NCI-H1092 treated with DMSO at 0.1 percent for 48 hours (cell line): Measurements from ENCODE around the gene ZNF445.
A peak's percentile ranks its signal among the peaks of the same experiment; 100 is the strongest.
"Not testable (repeated sequence)": the region's sequence is repeated elsewhere in the genome, so short reads cannot be mapped to it uniquely, and the experiment has no call there.

Experiments used
- DNase-seq: peaks from one replicate; lab custom pipeline; 2025; lab: John Stamatoyannopoulos, UW

The ZNF445 gene

DNA sequence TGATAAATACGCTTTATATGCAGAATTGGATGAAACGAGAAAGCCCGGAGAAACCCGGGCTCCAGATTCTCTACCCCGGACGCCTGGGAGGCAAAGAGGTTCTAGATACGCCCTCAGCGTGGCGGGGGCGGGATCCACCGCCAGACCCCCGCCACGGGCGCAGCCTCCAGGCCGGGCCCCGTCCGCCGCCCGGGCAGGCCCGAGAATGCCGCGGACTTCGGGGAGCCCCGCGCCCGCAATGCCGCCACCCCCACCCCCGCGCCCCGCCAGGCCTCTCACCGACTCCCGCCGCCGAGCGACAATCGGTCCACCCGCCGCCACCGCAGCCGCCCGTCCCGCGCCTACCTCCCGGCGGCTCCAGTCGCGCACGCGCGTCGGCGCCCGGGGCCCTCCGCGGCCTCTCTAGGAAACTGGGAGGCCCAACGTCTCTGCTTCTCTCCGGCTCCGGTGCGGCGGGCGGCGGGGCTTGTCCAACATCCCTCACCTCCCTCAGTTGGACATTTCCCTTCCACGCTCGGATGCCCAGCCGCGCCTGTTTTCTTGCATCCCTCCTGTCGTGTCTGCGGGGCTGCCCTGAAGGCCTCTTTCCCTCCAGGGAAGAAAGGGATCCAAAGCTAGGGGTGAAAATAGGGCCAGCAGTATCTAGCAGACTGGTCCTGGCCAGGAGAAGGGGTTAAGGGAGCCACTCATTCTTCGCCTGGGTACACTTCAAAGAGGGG is at the start of gene ZNF445:
Gene ZNF445 (minus strand): TSS at position 359 of the 719 bp plus-strand sequence. CDS start 22,121 bp downstream, outside the sequence.
- DNase-seq, result peak; percentile 62

DNA sequence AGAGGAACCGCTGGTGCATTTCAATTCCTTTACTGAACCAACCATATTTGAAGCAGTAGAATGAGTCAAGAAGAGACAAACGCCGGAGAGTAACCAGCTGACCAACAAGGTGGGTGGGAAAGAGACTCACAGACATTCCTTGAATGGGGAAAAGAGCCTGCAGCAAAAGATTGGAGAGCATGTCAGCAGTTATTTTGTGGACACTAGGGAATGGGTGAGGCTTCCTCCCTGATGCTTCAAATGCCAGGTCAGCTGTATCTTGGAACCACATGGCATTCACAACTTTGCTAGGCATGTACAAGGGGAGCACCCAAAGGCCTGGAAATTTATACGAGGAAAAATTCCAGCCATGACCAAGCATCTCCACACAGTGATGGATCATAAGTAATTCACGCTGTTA is 47.6 kb upstream of the ZNF445 start:
- no peak for DNase-seq

DNA sequence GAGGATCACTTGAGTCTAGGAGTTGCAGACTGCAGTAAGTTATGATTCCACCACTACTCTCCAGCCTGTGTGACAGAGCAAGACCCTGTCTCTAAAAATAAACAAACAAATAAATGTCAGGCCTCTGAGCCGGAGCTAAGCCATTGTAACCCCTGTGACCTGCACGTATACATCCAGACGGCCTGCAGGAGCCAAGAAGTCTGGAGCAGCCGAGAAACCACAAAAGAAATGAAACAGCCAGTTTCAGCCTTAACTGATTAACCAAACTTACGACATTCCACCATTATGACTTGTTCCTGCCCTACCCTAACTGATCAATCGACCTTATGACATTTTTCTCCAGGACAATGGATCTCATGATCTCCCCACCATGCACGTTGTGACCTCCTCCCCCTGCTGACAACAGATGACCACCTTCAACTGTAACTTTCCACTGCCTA is 45.0 kb upstream of the ZNF445 start:
- DNase-seq, result no peak

DNA sequence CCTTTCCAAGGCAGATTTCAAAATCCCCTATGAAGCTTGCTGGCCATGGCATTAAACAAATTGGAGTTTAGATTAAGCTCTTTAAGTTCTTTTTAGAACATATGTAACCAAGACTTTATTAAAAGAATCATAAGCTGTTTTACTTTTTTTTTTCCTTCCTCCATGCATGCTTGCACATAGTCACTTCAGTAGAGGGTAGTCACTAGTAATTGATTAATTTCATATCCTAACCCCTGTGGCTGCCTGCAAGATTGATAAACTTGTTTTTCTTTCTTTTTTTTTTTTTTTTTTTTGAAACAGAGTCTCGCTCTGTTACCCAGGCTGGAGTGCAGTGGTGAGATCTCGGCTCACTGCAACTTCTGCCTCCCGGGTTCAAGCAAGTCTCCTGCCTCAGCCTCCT is 44.3 kb upstream of the ZNF445 start:
- no peak for DNase-seq

DNA sequence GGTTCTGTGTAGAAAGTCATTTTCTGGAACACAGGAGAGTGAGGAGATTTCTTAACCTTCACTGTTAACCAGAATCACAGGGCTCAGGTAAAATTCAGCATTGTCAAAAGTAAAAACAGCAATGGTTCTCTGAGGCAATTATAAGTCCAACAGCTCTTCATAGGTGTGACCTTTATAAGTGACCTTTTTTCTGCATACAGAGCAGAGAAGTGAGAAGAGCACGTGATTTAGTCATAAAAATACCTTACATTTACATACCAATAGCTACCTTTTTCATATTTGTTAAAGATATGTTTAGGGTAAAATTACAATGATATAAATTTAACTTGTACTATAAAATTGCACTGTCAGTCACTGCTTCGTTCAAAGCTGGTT is 41.3 kb upstream of the ZNF445 start:
- DNase-seq, result no peak

DNA sequence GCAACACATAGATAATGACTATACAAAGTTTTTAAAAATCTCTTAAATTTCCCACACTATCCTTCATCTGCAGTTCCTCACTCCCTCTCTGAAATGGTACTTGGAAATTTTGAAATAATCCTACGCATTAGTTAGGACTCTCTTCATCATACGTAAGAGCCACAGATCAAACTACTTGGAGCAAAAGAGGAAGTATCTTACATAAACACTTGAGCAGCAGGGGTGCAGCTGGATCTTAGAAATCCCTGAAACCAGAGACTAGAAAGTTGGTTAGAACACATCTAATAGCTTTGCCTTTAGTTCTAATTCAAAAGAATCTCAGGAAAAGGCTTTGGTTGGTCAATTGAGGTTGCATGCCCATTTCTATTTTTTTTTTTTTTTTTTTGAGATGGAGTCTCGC is 38.8 kb upstream of the ZNF445 start:
- no peak for DNase-seq

DNA sequence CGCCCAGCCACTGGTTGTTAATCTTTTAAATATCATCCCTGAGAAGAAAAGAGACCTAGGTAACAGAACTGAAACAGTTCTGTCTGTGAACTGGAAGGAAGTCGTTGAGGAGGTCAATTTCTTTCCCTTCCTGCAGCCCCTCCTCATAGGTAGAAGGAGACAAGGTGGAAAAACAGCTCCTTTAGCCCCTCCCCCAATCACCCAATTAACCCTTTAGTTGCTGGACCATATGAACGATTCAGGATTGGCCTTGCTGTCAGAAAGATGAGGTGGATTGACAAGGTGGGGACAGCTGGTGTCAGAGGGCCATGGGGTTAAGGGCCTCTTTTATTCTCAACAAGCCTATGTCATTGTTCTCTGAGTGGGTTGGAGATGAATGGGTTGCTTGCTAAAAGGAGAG is 36.0 kb upstream of the ZNF445 start:
- DNase-seq, result no peak

DNA sequence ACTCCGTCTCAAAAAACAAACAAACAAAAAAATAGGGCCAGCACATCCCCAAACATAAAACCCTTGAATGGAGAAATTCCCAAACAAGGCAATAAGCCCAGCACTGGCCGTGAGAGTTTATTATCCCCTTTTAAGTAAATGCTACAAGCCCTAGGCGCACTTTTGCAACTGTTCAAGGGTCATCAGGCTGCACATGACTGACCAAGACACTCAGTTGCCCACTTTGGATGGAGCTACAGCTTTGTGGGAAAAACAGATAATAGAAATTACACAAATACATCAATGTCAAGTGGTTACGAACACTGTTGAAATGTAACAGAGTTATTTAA is 33.7 kb upstream of the ZNF445 start:
- no peak for DNase-seq

DNA sequence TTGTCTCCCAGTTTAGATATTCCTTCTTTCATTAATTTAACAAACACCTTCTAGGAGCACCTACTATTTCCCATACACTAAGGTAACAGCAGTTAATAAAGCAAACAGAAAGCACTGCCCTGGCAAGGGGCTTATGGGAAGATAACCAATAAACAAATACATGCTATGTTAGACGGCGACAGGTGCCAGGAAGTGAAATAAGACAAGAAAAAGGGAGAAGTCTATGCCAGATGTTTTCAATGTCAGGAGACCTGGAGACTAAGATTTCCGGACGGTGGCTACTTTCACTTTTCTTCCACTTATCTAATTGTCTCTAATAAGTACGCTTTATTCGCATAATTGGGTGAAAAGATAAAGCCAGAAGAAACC is 32.5 kb upstream of the ZNF445 start:
- DNase-seq, result no peak

DNA sequence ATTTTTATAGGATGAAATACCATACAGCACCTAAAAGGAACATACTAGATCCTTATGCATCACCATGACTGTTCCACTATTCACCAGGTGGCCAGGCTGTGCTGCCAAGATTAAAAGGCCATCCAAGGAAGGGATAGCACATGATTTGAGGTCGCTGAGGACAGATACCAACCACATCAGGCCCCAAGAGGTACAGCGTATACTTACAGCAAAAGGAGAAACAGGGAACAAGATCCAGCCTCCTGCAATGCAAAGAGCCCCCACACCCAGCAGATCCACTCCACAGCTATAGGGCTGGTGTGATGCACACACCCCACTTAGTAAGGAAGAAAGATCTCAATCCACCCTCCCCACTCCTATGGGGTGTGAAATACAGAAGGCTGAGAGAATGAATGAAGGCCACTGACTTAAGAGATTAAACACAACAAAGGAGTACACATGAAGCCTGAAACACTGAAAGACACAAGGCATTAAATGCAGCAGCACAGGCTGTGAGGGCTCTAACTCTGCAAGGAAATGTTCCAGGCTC is 32.0 kb upstream of the ZNF445 start:
- DNase-seq, result no peak

DNA sequence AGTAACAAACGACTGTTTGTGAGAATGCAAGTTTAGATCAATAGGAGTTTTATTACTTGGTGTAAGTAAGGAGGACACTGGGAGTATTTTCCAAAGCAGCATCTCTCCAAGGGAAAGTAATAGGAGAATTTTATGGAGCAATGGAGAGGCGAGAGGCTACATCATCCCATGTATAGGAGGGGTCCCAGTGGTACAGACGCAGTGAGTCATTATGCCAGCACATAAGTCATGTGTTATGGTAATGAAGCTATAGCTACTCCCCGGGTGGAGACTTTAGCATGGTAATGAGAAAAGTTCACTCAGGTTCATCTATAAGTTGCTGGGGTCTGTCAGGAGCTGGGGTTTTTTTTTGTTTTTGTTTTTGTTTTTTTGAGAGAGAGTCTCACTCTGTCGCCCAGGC is 29.5 kb upstream of the ZNF445 start:
- no peak for DNase-seq

DNA sequence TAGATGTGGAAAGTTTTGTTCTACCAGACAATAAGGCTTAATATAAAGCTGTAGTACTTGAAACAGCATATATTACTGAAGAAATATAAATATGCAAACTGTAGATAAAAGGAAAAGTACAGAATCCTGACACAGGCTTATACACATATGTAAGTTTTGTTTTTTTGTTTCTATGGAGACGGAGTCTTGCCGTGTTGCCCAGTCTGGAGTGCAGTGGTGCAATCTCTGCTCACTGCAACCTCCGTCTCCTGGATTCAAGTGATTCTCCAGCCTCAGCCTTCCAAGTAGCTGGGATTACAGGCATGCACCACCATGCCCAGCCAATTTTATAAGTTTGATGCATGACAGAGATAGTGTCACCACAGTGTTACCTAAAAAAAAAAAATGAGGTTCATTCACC is 29.1 kb upstream of the ZNF445 start:
- DNase-seq, result no peak

DNA sequence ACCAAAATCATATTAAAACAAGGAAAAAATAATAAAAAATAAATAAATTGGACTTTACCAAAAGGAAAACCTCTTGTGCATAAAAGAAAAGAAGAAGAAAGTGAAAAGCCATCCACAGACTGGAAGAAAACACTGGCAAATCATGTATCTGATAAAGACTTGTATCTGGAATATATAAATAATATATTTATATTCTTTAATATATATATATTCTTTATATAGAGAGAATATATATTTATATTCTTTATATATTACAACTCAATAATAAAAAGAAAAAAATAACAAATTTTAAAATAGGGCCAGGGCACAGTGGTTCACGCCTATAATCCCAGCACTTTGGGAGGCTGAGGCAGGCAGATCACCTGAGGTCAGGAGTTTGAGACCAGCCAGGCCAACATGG is 27.1 kb upstream of the ZNF445 start:
- no peak for DNase-seq

DNA sequence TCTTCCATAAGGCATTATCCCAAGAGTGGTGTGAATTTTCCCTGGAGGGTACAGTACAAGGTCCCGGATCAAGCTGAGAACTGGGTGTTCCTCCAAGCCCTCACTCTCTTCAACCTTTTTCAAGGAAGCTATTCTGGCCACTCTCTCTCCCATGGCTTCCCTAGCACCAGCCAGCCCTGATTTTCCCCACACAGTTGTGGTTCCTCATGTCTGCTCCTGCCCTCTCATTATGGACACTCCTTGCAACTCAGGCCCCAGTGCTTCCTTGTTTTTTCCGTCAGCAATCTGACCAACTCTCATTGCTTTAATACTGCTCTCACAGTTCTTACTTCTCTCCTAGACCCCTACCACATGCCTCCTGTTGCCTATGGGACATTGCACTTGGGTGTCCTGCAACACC is 25.7 kb upstream of the ZNF445 start:
- DNase-seq, result not testable (repeated sequence)

DNA sequence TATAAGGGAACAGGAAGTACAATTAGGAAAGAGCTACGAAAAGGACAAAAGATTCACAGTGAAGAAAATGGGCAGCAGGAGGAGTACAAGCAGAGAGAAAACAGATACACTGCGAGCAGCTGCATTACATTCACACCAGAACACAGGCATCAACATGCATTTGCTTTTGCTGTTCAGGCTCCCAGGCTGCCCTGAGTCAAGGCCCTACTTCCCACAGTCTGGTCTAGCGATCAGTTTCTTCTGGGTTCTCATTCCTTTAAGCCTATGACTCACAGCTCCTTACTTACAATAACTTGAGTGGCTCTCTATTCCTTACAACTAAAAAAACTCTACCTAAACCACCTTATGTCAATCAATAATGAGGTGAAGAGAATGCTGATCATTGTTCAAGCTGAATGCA is 24.5 kb upstream of the ZNF445 start:
- no peak for DNase-seq

DNA sequence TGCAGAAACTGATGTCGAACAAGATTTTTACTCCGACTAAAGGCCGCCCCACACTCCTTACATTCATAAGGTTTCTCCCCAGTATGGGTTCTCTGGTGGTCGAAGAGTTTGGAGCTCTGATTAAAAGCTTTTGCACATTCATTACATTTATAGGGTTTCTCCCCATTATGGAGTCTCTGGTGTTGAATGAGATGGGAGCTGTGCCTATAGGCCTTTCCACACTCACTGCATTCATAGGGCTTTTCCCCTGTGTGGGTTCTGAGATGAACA is 22.4 kb upstream of the ZNF445 start:
- not testable (repeated sequence) for DNase-seq

DNA sequence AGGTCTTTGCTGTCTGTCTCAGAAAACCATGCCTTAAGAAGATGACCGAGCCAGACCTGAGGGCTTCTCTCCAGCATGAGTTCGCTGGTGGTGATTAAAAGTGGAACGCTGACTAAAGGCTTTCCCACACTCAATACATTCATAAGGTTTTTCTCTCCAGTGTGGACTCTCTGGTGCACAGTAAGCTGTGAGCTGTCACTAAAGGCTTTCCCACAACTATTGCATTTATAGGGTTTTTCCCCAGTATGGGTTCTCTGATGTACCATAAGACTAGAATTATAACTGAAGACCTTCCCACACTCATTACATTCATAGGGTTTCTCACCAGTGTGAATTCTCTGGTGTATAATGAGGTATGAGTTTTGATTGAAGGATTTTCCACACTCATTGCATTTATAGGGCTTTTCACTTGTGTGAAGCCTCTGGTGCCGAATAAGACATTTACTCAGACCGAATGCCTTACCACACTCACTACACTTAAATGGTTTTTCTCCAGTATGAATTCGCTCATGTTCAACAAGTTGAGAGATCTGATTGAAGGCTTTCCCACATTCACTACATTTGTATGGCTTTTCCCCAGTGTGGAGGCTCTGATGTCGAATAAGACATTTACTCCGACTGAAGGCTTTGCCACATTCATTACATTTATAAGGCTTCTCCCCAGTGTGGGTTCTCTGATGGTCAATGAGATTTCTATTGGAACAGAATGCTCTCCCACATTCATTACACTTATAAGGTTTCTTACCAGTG is 21.9 kb upstream of the ZNF445 start:
- no peak for DNase-seq

DNA sequence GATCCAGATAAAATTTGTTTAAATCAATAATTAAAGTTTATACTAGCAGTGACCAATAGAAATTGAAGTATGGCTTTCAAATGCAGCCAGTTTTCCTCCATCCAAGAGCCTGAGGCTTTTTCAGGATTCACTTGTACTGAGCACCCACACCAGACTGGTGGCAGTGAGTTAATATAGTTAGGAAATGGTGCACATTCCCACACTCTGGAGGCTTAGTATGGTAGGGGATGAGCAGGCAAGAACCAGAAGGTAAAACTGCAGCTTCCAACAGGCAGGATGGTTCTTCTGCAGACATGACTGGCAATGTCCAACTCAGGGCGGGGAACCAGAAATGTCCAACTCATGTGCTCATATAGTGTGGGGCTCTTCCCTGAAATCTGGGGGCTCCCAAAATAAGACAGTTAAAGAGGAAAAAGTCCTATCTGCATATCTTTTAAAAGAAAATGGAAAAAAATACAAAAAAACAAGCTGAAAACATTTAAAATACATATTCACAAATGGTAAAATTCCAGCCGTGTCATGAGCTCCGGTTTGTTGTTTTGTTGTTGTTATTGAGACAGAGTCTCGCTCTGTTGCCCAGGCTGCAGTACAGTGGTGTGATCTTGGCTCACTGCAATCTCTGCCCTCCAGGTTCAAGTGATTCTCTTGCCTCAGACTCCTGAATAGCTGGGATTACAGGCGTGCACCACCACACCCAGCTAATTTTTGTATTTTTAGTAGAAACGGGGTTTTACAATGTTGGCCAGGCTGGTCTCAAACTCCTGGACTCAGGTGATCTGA is 18.4 kb upstream of the ZNF445 start:
- DNase-seq, result no peak

DNA sequence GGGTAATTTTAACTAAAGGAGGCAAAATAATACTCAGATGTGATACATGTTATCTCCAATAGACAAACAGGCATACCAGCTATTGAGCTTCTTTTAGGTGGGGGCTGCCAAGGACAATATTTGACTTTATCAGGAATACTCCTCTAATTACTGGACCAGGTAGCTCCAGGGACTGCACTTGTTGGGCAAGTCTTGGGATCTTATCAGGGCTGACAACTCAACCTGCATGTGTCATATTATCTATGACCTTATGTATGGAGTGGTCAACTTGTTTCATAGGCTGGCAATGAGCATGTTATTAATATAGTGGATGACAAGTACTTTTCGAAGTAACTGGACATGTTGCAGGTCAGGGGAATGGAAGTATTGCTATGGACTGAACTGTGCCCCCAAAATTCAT is 15.0 kb upstream of the ZNF445 start:
- DNase-seq, result no peak

DNA sequence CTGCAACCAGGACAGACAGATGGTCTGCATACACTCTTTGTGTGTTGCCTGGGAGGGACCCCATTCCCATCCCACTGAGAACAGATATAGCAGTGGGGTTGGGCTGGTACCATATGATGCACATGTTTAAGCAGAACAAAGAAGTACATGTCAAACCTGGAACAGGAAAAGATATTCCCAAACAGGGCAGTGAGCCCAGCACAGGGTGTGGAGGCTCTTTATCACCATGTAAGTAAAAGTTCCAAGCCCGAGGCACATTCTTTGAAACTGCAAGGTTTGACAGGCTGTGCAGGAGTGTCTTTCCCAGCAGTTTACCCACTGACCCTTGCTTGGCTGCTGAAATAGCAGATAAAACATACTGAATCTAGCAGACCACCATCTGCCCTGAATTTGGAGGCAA is 5.3 kb upstream of the ZNF445 start:
- no peak for DNase-seq

DNA sequence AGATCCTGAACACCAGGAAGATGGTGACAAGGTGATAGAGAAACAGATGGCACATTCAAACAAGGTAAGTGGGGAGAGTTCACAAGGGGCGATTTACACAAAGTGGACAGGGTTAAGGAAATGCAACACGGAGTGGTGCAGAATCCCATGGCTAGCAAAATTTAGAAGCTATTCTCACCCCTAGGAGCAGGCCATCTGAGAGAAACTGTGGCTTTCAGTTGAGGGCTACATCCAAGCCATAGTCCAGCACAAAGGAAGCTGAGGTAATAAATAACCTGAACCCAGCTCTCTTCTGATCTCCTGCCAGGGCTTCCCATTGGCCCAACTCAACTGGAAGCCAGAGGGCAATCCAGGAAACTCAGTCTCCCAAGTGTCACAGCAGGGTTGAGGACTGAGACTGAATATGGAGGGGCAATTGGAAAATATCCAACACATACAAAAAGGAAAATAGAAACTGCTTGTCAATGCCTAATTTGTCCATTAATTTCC is 1.2 kb upstream of the ZNF445 start:
- no peak for DNase-seq

DNA sequence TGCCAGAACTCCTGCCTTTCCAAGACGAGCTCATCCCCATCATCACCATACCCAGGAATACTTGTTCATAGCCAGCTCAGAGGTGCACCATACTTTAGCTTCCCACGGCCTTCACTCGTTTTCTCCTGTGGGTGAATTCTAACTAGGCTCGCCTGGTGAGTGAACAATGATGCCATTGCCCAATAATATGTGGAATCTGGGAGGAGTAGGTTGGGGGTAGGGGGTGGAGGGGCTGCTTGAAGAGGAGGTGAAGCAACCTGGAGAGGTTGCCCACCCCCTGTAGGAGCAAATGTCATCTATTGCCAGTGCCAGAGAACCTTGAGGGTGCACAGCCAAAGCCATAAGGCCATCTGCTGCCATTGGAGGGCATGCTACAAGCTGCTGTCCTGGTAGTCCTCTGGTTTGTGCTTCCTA is 592 bp upstream of the ZNF445 start:
- DNase-seq, result no peak

DNA sequence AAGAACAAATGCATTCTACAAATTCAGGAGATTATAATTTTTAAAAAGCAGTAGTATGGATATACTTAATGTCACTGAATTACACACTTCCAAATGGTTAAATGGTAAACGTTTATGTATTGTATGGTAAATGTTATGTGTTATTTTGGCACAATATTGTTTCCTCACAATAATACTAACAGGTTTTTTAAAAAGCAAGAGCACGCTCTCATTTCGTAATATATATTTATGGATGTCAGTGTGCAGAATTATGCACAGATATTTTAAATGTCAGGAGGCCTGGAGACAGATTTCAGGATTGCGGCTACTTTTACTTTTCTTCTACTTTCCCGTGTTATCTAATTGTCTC is 533 bp downstream of the ZNF445 start:
- DNase-seq, result no peak
